NCI-H1092 (cell line): Measurements from ENCODE around the gene PKIG.
"Not testable (repeated sequence)": the region's sequence is repeated elsewhere in the genome, so short reads cannot be mapped to it uniquely, and the experiment has no call there.

Experiments used
- DNase-seq: peaks from one replicate; lab custom pipeline; 2025; lab: John Stamatoyannopoulos, UW

PKIG gene

GRCh38 chr20:44642203-44643153 is 60.1 kb downstream of the PKIG start:
- DNase-seq: peak; percentile 61

- DNase-seq: no peak
Observed at GRCh38 chr20:44643154-44643519, 60.8 kb downstream of the PKIG start.

- no peak for DNase-seq
Observed at GRCh38 chr20:44643596-44644229, 61.3 kb downstream of the PKIG start.

- DNase-seq: no peak
Observed at GRCh38 chr20:44644230-44644617, 61.8 kb downstream of the PKIG start.

- no peak for DNase-seq
Observed at GRCh38 chr20:44644667-44645131, 62.3 kb downstream of the PKIG start.

- no peak for DNase-seq
Observed at GRCh38 chr20:44646023-44646640, 63.8 kb downstream of the PKIG start.

- no peak for DNase-seq
Observed at GRCh38 chr20:44646641-44647274, 64.4 kb downstream of the PKIG start.

- no peak for DNase-seq
Observed at GRCh38 chr20:44648068-44648467, 65.7 kb downstream of the PKIG start.

GRCh38 chr20:44648579-44648978 is 66.2 kb downstream of the PKIG start:
- no peak for DNase-seq

- DNase-seq: no peak
Observed at GRCh38 chr20:44649126-44649525, 66.7 kb downstream of the PKIG start.

GRCh38 chr20:44649976-44650375 is 67.6 kb downstream of the PKIG start:
- DNase-seq: no peak

GRCh38 chr20:44650771-44651433 is 68.5 kb downstream of the PKIG start:
- no peak for DNase-seq

GRCh38 chr20:44651434-44651683 is 69.0 kb downstream of the PKIG start:
- no peak for DNase-seq

GRCh38 chr20:44651684-44652423 is 69.5 kb downstream of the PKIG start, which contains the start of gene ADA:
TSS of gene ADA (minus strand) at chr20:44651699. CDS start at chr20:44651607, 92 bp downstream.
- no peak for DNase-seq

GRCh38 chr20:44653546-44653945 is 71.2 kb downstream of the PKIG start:
- no peak for DNase-seq

GRCh38 chr20:44654210-44654609 is 71.8 kb downstream of the PKIG start:
- not testable (repeated sequence) for DNase-seq

GRCh38 chr20:44656448-44656847 is 74.1 kb downstream of the PKIG start:
- no peak for DNase-seq

GRCh38 chr20:44657875-44658274 is 75.5 kb downstream of the PKIG start:
- no peak for DNase-seq

GRCh38 chr20:44658810-44659209 is 76.4 kb downstream of the PKIG start:
- no peak for DNase-seq

GRCh38 chr20:44659931-44660330 is 77.6 kb downstream of the PKIG start:
- no peak for DNase-seq

- DNase-seq: no peak
Observed at GRCh38 chr20:44660581-44660980, 78.2 kb downstream of the PKIG start.
